Measurements from ENCODE around the gene COQ3. TPM values are rescaled to one million over a fixed set of nuclear protein-coding genes. Genes with fewer than 3 reads are reported as not detected.

The COQ3 gene
- total and polyA plus RNA-seq, 2 of the 8 experiments (the other 6 are each of a cell fraction or from before 2014, with no cell fraction given), result 8.4 to 16.2 TPM

- POLR2A ChIA-PET (ENCODE audit: partially characterized antibody), result interaction anchor here (0.5 to 4.2 kb wide), 3 partner anchors 8 to 1206 kb away, joined by 3 to 34 read pairs (median 3); no protein-coding TSS in a partner anchor
- FAIRE-seq, result no peak
- no peak for DNase-seq (ENCODE audit: low read depth in 1 of 2, low spot score in 2 of 2)
Measured at GRCh38 chr6:99346595-99346994, 47.4 kb downstream of the COQ3 start.

More at GRCh38 chr6:99346595-99346994, 47.4 kb downstream of the COQ3 start:
- Histone ChIP-seq H3K79me1 (ENCODE audit: low read depth, low read length) (no peaks in the 10 kb centered on the region; the same call in 1 of the 2 replicates), H3K23ac (ENCODE audit: insufficient read length) (no peak overlapping the region), H3K9ac (replicated peaks in 1 of 4; ENCODE audit: extremely low read depth in 1 of 4, low read depth in 3 of 4, low read length in 3 of 4) (no peak overlapping the region), H2BK5ac (ENCODE audit: low read depth, low read length) (no peak overlapping the region), H2BK120ac (replicated peaks; ENCODE audit: low read depth, low read length) (no peak overlapping the region), H3K36me3 (ENCODE audit: control insufficient read depth in 2 of 4, insufficient read depth in 4 of 4, low read length in 3 of 4) (peaks cover 0 to 3% (median 0%) of the 10 kb centered on the region in 4 experiments; a peak in 2 of 8 replicates), H2BK15ac (ENCODE audit: low read length) (no peak overlapping the region), H4K5ac (ENCODE audit: insufficient read length, low read depth, low read length) (no peak overlapping the region), H4K91ac (replicated peaks; ENCODE audit: insufficient read length, low read length) (no peak overlapping the region), H3K4me2 (ENCODE audit: insufficient read depth in 1 of 2, low read depth in 2 of 2, low read length in 2 of 2) (no peak overlapping the region), H2BK20ac (ENCODE audit: low read length) (no peak overlapping the region), H3K4ac (replicated peaks; ENCODE audit: insufficient read length, low read depth, low read length) (no peak overlapping the region), H4K20me1 (replicated peaks in 1 of 2; ENCODE audit: control insufficient read depth in 1 of 2, insufficient read depth in 2 of 2, low read length in 2 of 2) (no peaks in the 10 kb centered on the region), H2AFZ (ENCODE audit: low read length) (no peak overlapping the region), H3K14ac (ENCODE audit: insufficient read length) (no peak overlapping the region), H3K27ac (ENCODE audit: low read depth, low read length) (no peak overlapping the region), H3K23me2 (ENCODE audit: low read depth, low read length) (peaks cover 8% of the 10 kb centered on the region), H3K4me3 (ENCODE audit: extremely low read depth in 1 of 4, insufficient read depth in 2 of 4, low read depth in 3 of 4, low read length in 4 of 4) (no peak overlapping the region), H3K18ac (ENCODE audit: extremely low read depth, low read length) (no peak overlapping the region), H2BK12ac (ENCODE audit: low read depth, low read length) (no peak overlapping the region), H4K8ac (ENCODE audit: extremely low read depth, insufficient read depth, low read length) (no peak overlapping the region), H3K4me1 (replicated peaks in 1 of 4; ENCODE audit: control insufficient read depth in 3 of 4, insufficient read depth in 4 of 4, low read length in 3 of 4) (peaks cover 0 to 15% (median 8%) of the 10 kb centered on the region in 4 experiments; a peak in 6 of 7 replicates), H2AK5ac (ENCODE audit: low read depth, low read length) (no peak overlapping the region), H3K9me3 (ENCODE audit: insufficient read depth in 2 of 2, low read depth in 1 of 2, low read length in 1 of 2) (no peaks in the 10 kb centered on the region), H3K27me3 (replicated peaks in 1 of 4; ENCODE audit: control insufficient read depth in 3 of 4, extremely low read depth in 1 of 4, insufficient read depth in 3 of 4, low read length in 3 of 4) (no peaks in the 10 kb centered on the region; a peak in 1 of 7 replicates), H3K56ac (replicated peaks; ENCODE audit: insufficient read length, low read depth, low read length) (no peak overlapping the region), H3K79me2 (ENCODE audit: control insufficient read depth in 1 of 2, insufficient read depth in 2 of 2, low read length in 2 of 2) (peaks cover 0 to 9% of the 10 kb centered on the region in 2 experiments; a peak in 1 of 4 replicates)
- CTCF ChIA-PET (ENCODE audit: partially characterized antibody), result interaction anchor here (0.6 to 5.2 kb wide), 6 partner anchors 16 to 227 kb away, joined by 3 to 39 read pairs (median 4); partner anchors contain the start of gene PNISR
- TF ChIP-seq JUN (IDR thresholded peaks at IDR 0.05; ENCODE audit: low read depth, low read length) (no peak), CBX5 (IDR thresholded peaks at IDR 0.05; ENCODE audit: low read depth, low read length) (no peak), POLR2AphosphoS5 (IDR thresholded peaks at IDR 0.05; ENCODE audit: low read depth, low read length) (no peak), SRF (IDR thresholded peaks at IDR 0.05; ENCODE audit: low read depth, low read length) (no peak), POU5F1 (IDR thresholded peaks at IDR 0.05; ENCODE audit: low read depth, low read length) (no peak), SP4 (IDR thresholded peaks at IDR 0.05; ENCODE audit: low read length) (no peak), TAF7 (optimal IDR thresholded peaks at IDR 0.05; ENCODE audit: borderline replicate concordance, low read depth, low read length) (no peak)
- WGBS, 2 experiments (ENCODE audit: extremely low coverage in 1 of 2, insufficient coverage in 1 of 2, insufficient read length in 1 of 2, insufficient replicate concordance in 2 of 2, low coverage in 1 of 2, low lambda C conversion rate in 2 of 2, missing lambda C conversion rate in 1 of 2), result 83% methylated on average over 9 of the region's 10 CpGs; no CpG with 5 or more reads in 1 of the 2 experiments

Measured in H1 (cell line).